Glutamatergic neuron (in vitro differentiated cells): ENCODE results near the gene UFM1. TPM values are rescaled to one million over a fixed set of nuclear protein-coding genes. Genes with fewer than 3 reads are reported as not detected.

Source experiments
- DNase-seq: peaks from one replicate; pipeline ENCODE4 v3.0.0; 2022
- H3K27ac Mint-ChIP-seq: one replicate; pipeline ENCODE4 v1.8.0; 2020; ENCODE audit warnings: mild to moderate bottlenecking, mixed read lengths, inconsistent platforms; ENCODE audit not compliant: unreplicated experiment
- H3K27me3 Mint-ChIP-seq: one replicate; pipeline ENCODE4 v1.8.0; 2020; ENCODE audit warnings: mild to moderate bottlenecking, moderate library complexity, mixed read lengths, inconsistent platforms; ENCODE audit not compliant: unreplicated experiment
- H3K36me3 Mint-ChIP-seq: one replicate; pipeline ENCODE4 v1.8.0; 2020; ENCODE audit warnings: mild to moderate bottlenecking, mixed read lengths, inconsistent platforms; ENCODE audit not compliant: unreplicated experiment
- H3K4me1 Mint-ChIP-seq: one replicate; pipeline ENCODE4 v1.8.0; 2020; ENCODE audit warnings: mild to moderate bottlenecking, low read depth, mixed read lengths, inconsistent platforms; ENCODE audit not compliant: unreplicated experiment
- H3K4me3 Mint-ChIP-seq: one replicate; pipeline ENCODE4 v1.8.0; 2020; ENCODE audit warnings: mild to moderate bottlenecking, mixed read lengths, inconsistent platforms; ENCODE audit not compliant: unreplicated experiment
- H3K9me3 Mint-ChIP-seq: one replicate; pipeline ENCODE4 v1.8.0; 2020; ENCODE audit warnings: mild to moderate bottlenecking, moderate library complexity, mixed read lengths, inconsistent platforms; ENCODE audit not compliant: unreplicated experiment
- total RNA-seq: library from RNA; stranded (reverse); fragmentation: NEBNext Ultra II Directional; extraction: Animal tissue kit (Norgen Biotek cat#: 25700); gene quantifications from one replicate; pipeline ENCODE4 v1.2.1, GENCODE V29; 2021; ENCODE audit not compliant: unreplicated experiment
- TF ChIP-seq, protein P1 (sequence below): fragments of 200-600 bp; sonication (generic); IDR thresholded peaks from one replicate; pipeline ENCODE4 v1.5.0; 2021; ENCODE audit not compliant: partially characterized antibody, unreplicated experiment

UFM1 gene
- total RNA-seq, 1 donor from 2014 or later: 61.0 TPM

DNA sequence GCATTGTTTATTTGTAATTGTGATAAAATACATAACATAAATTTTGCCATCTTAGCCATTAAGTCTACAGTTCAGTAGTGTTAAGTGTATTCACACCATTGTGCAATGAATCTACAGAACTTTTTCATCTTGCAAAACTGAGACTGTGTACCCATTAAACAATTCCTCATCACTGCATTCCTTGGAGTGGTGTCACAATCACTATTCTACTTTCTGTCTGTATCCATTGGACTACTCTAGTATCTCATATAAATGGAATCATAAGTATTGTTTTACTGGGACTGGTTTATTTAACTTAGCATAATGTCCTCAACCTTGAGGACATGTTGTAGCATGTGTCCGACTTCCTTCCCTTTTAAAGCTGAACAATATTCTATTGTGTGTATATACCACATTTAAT is 36.8 kb downstream of the UFM1 start:
- no peaks in the 10 kb centered on the region for H3K27me3 Mint-ChIP-seq
- no peaks in the 10 kb centered on the region for H3K4me1 Mint-ChIP-seq
- peaks cover 11% of the 10 kb centered on the region for H3K36me3 Mint-ChIP-seq
- peaks cover 4% of the 10 kb centered on the region for H3K9me3 Mint-ChIP-seq
- H3K4me3 Mint-ChIP-seq: no peak overlapping the region
- DNase-seq: no peak
- TF ChIP-seq, protein P1, sequence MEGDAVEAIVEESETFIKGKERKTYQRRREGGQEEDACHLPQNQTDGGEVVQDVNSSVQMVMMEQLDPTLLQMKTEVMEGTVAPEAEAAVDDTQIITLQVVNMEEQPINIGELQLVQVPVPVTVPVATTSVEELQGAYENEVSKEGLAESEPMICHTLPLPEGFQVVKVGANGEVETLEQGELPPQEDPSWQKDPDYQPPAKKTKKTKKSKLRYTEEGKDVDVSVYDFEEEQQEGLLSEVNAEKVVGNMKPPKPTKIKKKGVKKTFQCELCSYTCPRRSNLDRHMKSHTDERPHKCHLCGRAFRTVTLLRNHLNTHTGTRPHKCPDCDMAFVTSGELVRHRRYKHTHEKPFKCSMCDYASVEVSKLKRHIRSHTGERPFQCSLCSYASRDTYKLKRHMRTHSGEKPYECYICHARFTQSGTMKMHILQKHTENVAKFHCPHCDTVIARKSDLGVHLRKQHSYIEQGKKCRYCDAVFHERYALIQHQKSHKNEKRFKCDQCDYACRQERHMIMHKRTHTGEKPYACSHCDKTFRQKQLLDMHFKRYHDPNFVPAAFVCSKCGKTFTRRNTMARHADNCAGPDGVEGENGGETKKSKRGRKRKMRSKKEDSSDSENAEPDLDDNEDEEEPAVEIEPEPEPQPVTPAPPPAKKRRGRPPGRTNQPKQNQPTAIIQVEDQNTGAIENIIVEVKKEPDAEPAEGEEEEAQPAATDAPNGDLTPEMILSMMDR: no peak
- H3K27ac Mint-ChIP-seq: no peak overlapping the region

DNA sequence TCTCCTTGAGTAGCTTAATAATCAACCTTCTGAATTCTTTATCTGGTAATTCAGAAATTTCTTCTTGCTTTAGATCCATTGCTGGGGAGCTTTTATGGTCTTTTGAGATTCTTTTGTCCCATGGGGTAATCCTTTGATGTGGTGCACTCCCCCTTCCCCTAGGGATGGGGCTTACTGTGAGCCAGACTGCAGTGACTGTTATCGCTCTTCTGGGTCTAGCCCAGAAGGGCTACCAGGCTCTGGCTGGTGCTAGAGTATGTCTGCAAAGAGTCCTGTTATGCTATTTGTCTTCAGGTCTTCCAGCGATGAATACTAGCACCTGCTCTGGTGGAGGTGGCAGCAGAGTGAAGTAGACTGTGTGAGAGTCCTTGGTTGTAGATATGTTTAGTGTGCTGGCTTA is 41.7 kb downstream of the UFM1 start:
- peaks cover 2% of the 10 kb centered on the region for H3K27me3 Mint-ChIP-seq
- H3K27ac Mint-ChIP-seq: no peak overlapping the region
- TF ChIP-seq, protein P1: no peak
- H3K4me3 Mint-ChIP-seq: no peak overlapping the region
- peaks cover 12% of the 10 kb centered on the region for H3K4me1 Mint-ChIP-seq
- H3K9me3 Mint-ChIP-seq: peaks cover 4% of the 10 kb centered on the region
- H3K36me3 Mint-ChIP-seq: peaks cover 12% of the 10 kb centered on the region
- DNase-seq: no peak

DNA sequence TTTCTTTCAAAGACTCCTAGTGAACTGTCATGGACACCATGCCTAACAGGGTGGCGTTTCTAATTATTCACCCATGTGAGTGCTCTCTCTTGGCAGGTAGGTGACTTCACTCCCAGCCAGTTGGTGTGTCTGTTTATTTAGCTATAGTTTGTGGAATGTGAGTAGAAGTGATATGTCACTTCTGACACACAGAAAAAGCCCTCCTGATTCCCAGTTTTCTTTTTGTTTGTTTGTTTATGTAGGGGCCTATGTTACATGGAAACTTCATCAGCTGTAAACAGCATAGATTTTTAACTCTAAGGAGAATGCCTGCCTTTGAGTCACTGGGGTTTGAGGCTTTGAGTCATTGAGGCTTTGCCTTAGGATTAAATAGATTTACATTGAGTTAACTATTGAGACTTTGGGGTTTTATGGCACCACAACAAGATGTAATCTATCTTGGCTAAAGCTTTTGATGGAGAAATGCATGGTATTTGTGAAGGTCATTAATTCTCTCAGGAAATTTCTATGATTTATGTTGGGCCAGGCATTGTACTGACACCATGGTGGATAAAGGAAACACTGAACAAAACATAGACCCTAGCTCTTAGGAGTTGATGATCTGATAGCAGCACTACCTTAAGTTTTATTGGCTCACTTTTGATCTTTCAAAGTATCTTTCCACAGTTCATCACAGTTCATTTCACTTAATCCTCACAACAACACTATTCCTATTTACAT is 45.3 kb downstream of the UFM1 start:
- DNase-seq: no peak
- H3K27ac Mint-ChIP-seq: no peak overlapping the region
- no peak overlapping the region for H3K4me3 Mint-ChIP-seq
- H3K9me3 Mint-ChIP-seq: peaks cover 4% of the 10 kb centered on the region
- H3K27me3 Mint-ChIP-seq: peaks cover 2% of the 10 kb centered on the region
- TF ChIP-seq, protein P1: no peak
- peaks cover 12% of the 10 kb centered on the region for H3K4me1 Mint-ChIP-seq
- H3K36me3 Mint-ChIP-seq: peaks cover 12% of the 10 kb centered on the region

- H3K27ac Mint-ChIP-seq: no peak overlapping the region
- TF ChIP-seq, protein P1: no peak
- no peak overlapping the region for H3K4me3 Mint-ChIP-seq
- H3K4me1 Mint-ChIP-seq: peaks cover 12% of the 10 kb centered on the region
- peaks cover 4% of the 10 kb centered on the region for H3K9me3 Mint-ChIP-seq
- peaks cover 11% of the 10 kb centered on the region for H3K36me3 Mint-ChIP-seq
- peaks cover 2% of the 10 kb centered on the region for H3K27me3 Mint-ChIP-seq
- no peak for DNase-seq
Observed at GRCh38 chr13:38395497-38395788, 45.8 kb downstream of the UFM1 start.

DNA sequence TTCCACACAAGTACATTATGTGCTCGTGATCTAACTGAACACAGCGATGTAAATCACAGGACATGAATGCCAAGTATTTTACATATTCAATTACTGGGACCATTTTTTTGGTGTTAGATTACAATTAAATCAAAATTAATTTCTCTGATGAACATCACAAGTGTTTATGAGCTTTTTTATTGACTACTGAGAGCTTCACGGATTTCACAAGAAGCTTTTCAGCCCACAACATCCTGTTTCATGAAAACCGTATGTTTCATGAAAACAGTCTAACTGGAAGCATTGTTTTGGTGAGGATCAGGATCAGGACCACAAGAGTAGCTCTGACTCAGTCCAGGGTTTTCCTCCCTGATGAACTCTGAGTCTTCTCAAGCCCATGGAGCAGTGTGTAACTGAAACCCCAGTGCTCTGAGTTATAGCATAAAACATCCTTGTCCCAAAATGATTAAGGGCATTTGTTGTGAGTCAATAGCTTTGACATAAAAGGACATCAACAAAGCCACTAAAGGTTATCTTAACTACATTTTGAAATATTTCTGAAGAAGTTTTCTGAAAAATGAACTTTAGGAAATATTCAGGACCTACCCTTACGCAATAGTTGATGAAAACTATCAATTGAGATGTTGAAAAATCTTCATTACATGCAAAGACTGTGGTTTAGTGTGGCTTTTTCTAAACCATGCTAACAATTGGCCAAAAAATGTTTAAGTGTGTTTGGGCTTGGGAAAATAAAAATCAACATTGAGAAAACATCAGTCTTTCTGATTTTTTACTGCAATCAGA is 49.3 kb downstream of the UFM1 start:
- H3K27me3 Mint-ChIP-seq: no peaks in the 10 kb centered on the region
- no peak overlapping the region for H3K4me3 Mint-ChIP-seq
- no peak for DNase-seq
- no peaks in the 10 kb centered on the region for H3K36me3 Mint-ChIP-seq
- no peaks in the 10 kb centered on the region for H3K9me3 Mint-ChIP-seq
- peaks cover 7% of the 10 kb centered on the region for H3K4me1 Mint-ChIP-seq
- TF ChIP-seq, protein P1: no peak
- H3K27ac Mint-ChIP-seq: no peak overlapping the region
